ENCODE measurements around the gene BBS9. TPM values are rescaled to one million over a fixed set of nuclear protein-coding genes. Genes with fewer than 3 reads are reported as not detected.

Gene BBS9
- total RNA-seq, 1 donor from 2014 or later: 4.2 TPM

DNA sequence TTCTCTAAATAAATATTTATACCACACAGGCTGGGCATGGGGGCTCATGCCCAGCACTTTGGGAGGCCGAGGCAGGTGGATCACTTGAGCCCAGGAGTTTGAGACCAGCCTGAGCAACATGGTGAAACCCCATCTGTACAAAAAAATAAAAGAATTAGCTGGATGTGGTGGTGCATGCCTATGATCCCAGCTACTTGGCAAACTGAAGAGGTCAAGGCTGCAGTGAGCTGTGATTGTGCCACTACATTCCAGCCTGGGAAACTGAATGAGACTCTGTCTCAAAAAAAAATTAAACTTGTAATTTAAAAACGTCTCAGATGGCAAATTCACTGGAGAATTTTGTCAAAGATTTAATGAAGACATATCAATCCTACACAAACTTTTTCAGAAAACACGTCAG, 498.4 kb downstream of the BBS9 start:
- FAIRE-seq (no peak), DNase-seq (ENCODE audit: low read depth) (no peak)
- no peaks in the 10 kb centered on the region for H3K36me3 ChIP-seq (ENCODE audit: control insufficient read depth, insufficient read depth, low read length)
- no peak overlapping the region for H3K4me3 ChIP-seq (ENCODE audit: low read depth, low read length)
- no peaks in the 10 kb centered on the region for H3K27me3 ChIP-seq (ENCODE audit: control insufficient read depth, insufficient read depth, low read length)
- TF ChIP-seq, protein P1, sequence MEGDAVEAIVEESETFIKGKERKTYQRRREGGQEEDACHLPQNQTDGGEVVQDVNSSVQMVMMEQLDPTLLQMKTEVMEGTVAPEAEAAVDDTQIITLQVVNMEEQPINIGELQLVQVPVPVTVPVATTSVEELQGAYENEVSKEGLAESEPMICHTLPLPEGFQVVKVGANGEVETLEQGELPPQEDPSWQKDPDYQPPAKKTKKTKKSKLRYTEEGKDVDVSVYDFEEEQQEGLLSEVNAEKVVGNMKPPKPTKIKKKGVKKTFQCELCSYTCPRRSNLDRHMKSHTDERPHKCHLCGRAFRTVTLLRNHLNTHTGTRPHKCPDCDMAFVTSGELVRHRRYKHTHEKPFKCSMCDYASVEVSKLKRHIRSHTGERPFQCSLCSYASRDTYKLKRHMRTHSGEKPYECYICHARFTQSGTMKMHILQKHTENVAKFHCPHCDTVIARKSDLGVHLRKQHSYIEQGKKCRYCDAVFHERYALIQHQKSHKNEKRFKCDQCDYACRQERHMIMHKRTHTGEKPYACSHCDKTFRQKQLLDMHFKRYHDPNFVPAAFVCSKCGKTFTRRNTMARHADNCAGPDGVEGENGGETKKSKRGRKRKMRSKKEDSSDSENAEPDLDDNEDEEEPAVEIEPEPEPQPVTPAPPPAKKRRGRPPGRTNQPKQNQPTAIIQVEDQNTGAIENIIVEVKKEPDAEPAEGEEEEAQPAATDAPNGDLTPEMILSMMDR (IDR thresholded peaks at IDR 0.05; ENCODE audit: insufficient read depth, low read length, severe bottlenecking): no peak

DNA sequence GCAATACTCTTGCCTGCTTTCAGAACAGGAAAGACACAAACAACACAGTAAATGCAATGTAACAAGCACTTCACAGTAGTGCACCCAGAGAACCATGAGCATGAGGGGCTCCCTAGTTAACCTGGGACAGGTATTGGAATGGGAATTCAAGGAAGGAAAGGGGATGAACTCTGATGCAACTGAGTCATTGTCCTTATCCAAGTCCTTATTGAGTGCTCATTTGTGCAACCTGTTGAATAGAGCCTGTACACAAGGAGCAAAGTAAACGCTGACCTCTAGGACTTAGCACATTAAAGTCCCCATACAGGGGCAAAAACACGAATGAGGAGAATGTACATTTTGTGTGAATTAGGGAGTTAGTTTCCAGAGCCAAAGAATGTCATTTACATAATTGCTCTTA, 499.5 kb downstream of the BBS9 start:
- FAIRE-seq: no peak
- TF ChIP-seq, protein P1 (IDR thresholded peaks at IDR 0.05; ENCODE audit: insufficient read depth, low read length, severe bottlenecking): no peak
- no peaks in the 10 kb centered on the region for H3K36me3 ChIP-seq (ENCODE audit: control insufficient read depth, insufficient read depth, low read length)
- no peak for DNase-seq (ENCODE audit: low read depth)
- no peak overlapping the region for H3K4me3 ChIP-seq (ENCODE audit: low read depth, low read length)
- no peaks in the 10 kb centered on the region for H3K27me3 ChIP-seq (ENCODE audit: control insufficient read depth, insufficient read depth, low read length)

- H3K4me3 ChIP-seq (ENCODE audit: low read depth, low read length): no peak overlapping the region
- H3K36me3 ChIP-seq (ENCODE audit: control insufficient read depth, insufficient read depth, low read length): no peaks in the 10 kb centered on the region
- FAIRE-seq (no peak), DNase-seq (ENCODE audit: low read depth) (no peak)
- TF ChIP-seq, protein P1 (IDR thresholded peaks at IDR 0.05; ENCODE audit: insufficient read depth, low read length, severe bottlenecking): no peak
- H3K27me3 ChIP-seq (ENCODE audit: control insufficient read depth, insufficient read depth, low read length): no peaks in the 10 kb centered on the region
Measured at GRCh38 chr7:33630359-33630758, 501.0 kb downstream of the BBS9 start.

DNA sequence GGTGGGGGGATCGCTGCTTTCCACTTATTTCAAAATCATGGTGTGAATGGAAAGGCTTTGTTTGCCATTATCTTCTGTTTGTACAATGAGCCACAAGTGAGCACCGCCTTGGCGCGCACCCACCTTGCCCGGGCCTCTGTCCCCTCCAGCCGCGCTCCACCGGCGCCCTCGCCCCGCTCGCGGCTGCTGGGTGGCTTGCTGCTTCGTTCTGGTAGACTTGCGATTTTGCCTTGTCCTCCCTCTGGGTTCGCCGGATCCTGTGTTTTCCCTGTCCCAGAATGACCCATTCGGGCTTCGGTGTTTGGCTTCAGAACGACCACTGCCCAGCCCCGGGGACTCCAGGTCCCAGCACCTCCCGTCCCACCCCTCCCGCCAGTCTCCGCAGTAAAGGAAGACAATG, 503.0 kb downstream of the BBS9 start:
- TF ChIP-seq, protein P1 (IDR thresholded peaks at IDR 0.05; ENCODE audit: insufficient read depth, low read length, severe bottlenecking): no peak
- Histone ChIP-seq H3K36me3 (ENCODE audit: control insufficient read depth, insufficient read depth, low read length) (no peaks in the 10 kb centered on the region), H3K4me3 (ENCODE audit: low read depth, low read length) (no peak overlapping the region), H3K27me3 (ENCODE audit: control insufficient read depth, insufficient read depth, low read length) (no peaks in the 10 kb centered on the region)
- DNase-seq (ENCODE audit: low read depth): no peak
- FAIRE-seq: no peak

DNA sequence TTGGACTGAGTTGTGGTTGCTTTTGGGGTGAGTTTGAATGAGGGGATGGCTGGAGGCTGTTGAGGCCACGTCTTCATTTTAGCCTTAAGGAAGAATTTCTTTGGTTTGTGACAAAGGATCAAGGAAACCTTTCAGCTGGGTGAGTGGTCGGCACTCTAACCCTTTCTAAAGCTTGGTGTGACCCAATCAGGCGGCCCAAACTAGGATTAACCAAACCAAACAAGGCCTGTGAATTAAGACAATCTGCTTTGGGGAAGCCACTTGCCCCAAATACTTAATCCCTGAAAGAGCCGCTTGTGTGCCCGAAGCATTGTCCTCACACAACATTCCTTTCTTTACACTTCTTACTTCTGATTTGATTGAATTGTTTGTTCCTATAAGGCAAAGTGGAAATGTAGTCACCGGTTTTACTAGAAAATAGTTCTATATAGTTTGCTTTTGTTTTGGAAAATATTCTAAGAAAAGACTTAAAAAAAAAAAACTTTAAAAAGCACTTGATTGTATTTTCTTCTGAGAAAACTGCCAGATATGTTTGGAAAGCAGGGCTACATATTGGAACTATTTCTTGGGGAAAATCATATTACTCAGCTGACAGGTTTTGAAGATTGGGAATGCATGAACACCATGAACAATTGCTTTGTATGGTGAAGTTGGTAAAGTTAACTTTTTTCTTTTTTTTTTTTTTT, 503.6 kb downstream of the BBS9 start:
- no peaks in the 10 kb centered on the region for H3K36me3 ChIP-seq (ENCODE audit: control insufficient read depth, insufficient read depth, low read length)
- DNase-seq (ENCODE audit: low read depth): no peak
- no peak for FAIRE-seq
- H3K4me3 ChIP-seq (ENCODE audit: low read depth, low read length): no peak overlapping the region
- TF ChIP-seq, protein P1 (IDR thresholded peaks at IDR 0.05; ENCODE audit: insufficient read depth, low read length, severe bottlenecking): no peak
- no peaks in the 10 kb centered on the region for H3K27me3 ChIP-seq (ENCODE audit: control insufficient read depth, insufficient read depth, low read length)

GRCh38 chr7:33634606-33635005, 505.2 kb downstream of the BBS9 start:
- Histone ChIP-seq H3K27me3 (ENCODE audit: control insufficient read depth, insufficient read depth, low read length) (no peaks in the 10 kb centered on the region), H3K36me3 (ENCODE audit: control insufficient read depth, insufficient read depth, low read length) (no peaks in the 10 kb centered on the region), H3K4me3 (ENCODE audit: low read depth, low read length) (no peak overlapping the region)
- FAIRE-seq (no peak), DNase-seq (ENCODE audit: low read depth) (no peak)
- TF ChIP-seq, protein P1 (IDR thresholded peaks at IDR 0.05; ENCODE audit: insufficient read depth, low read length, severe bottlenecking): no peak

All from bronchial epithelial cell (primary cell).